OCI-LY1 (cell line): ENCODE measurements around the gene C1orf50.

ENCODE experiments used
- CTCF ChIP-seq: fragments of 200-600 bp; sonication (generic), shearing (Covaris generic); IDR thresholded peaks from 2 replicates; pipeline ENCODE4 v1.5.1; 2017; ENCODE audit warnings: mild to moderate bottlenecking, antibody characterized with exemption, low read length, moderate library complexity, mixed read lengths
- EZH2 ChIP-seq: fragments of 200-600 bp; sonication (generic), shearing (Covaris generic); IDR thresholded peaks from 2 replicates; pipeline ENCODE4 v1.8.0; 2017; ENCODE audit warnings: borderline replicate concordance, mixed run types, mild to moderate bottlenecking, antibody characterized with exemption, low read length, moderate library complexity, mixed read lengths

- TF ChIP-seq CTCF (no peak), EZH2 (no peak)
Observed at GRCh38 chr1:42784946-42785693, 18.1 kb downstream of the C1orf50 start, which contains the start of gene TMEM269.
